Measurements from ENCODE around the gene JUN. TPM values are rescaled to one million over a fixed set of nuclear protein-coding genes. Genes with fewer than 3 reads are reported as not detected.

JUN gene
- total RNA-seq, 1 experiment from 2014 or later = 14.2 TPM

DNA sequence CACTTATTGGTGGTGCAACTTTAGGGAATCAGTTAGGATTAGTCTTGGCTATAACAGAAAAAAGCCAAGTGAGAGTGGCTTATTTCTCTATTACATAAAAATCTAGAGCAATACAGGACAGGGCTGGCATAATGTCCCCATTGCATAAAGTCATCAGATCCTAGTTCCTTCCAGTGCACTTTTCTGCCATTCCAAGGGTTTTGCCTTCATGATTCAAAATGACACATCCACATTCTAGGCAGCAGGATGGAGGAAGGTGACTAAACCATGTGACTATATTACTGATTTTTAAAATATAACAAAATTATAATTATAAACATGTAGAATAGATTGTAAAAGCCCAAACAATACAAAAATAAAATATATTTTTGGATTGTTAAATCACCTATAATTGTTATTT, 18.8 kb downstream of the JUN start:
- Mint-ChIP-seq H3K36me3 (ENCODE audit: insufficient read depth in 1 of 3, low read depth in 3 of 3) (no peaks in the 10 kb centered on the region), H3K9me3 (no peaks in the 10 kb centered on the region), H3K27me3 (ENCODE audit: low read depth) (peaks cover 2% of the 10 kb centered on the region; the same call in 1 of the 2 replicates), H3K4me1 (peaks cover 8 to 13% of the 10 kb centered on the region in 2 experiments), H3K4me3 (no peak overlapping the region), H3K27ac (no peak overlapping the region)
- Histone ChIP-seq H3K4me2 (ENCODE audit: insufficient read depth, insufficient read length, low read length) (no peak overlapping the region), H3K56ac (ENCODE audit: insufficient read length, low read depth, low read length) (no peak overlapping the region), H2BK5ac (ENCODE audit: insufficient read length, low read length) (no peak overlapping the region), H3K9me3 (ENCODE audit: control insufficient read depth, low read depth, low read length) (no peaks in the 10 kb centered on the region), H2BK120ac (ENCODE audit: low read depth, low read length, poor library complexity, severe bottlenecking) (no peak overlapping the region), H3K4ac (ENCODE audit: low read depth, low read length) (no peak overlapping the region), H4K8ac (replicated peaks; ENCODE audit: insufficient read length, low read depth, low read length) (no peak overlapping the region), H4K5ac (ENCODE audit: insufficient read length, low read depth, low read length) (no peak overlapping the region), H3K4me1 (ENCODE audit: insufficient read depth, low read length) (no peaks in the 10 kb centered on the region), H4K91ac (ENCODE audit: insufficient read length, low read depth, low read length) (no peak overlapping the region), H2AK5ac (ENCODE audit: insufficient read length, low read length) (no peak overlapping the region), H3K23me2 (ENCODE audit: insufficient read length, low read depth, low read length, poor library complexity, severe bottlenecking) (no peaks in the 10 kb centered on the region), H3K27ac (ENCODE audit: insufficient read length, low read depth, low read length) (no peak overlapping the region), H4K20me1 (ENCODE audit: control insufficient read depth, insufficient read depth, insufficient read length) (no peaks in the 10 kb centered on the region), H3K23ac (ENCODE audit: insufficient read length, low read depth, low read length) (no peak overlapping the region), H2BK12ac (ENCODE audit: insufficient read length, low read depth, low read length) (no peak overlapping the region), H3K9ac (ENCODE audit: extremely low read depth, insufficient read length, low read length) (no peak overlapping the region), H3K18ac (ENCODE audit: insufficient read length, low read depth, low read length) (no peak overlapping the region), H3K79me2 (ENCODE audit: insufficient read depth, low read length) (no peaks in the 10 kb centered on the region), H2BK15ac (ENCODE audit: low read depth, low read length) (no peak overlapping the region), H2AFZ (ENCODE audit: low read length) (no peak overlapping the region), H3K14ac (ENCODE audit: insufficient read depth, low read length) (no peak overlapping the region), H2BK20ac (ENCODE audit: low read depth, low read length, poor library complexity, severe bottlenecking) (no peak overlapping the region), H3K79me1 (ENCODE audit: insufficient read depth, low read depth, low read length, poor library complexity, severe bottlenecking) (no peaks in the 10 kb centered on the region), H3K27me3 (ENCODE audit: insufficient read depth, low read length) (no peaks in the 10 kb centered on the region), H3T11ph (ENCODE audit: low read length) (no peak overlapping the region)
- TF ChIP-seq, protein P1, sequence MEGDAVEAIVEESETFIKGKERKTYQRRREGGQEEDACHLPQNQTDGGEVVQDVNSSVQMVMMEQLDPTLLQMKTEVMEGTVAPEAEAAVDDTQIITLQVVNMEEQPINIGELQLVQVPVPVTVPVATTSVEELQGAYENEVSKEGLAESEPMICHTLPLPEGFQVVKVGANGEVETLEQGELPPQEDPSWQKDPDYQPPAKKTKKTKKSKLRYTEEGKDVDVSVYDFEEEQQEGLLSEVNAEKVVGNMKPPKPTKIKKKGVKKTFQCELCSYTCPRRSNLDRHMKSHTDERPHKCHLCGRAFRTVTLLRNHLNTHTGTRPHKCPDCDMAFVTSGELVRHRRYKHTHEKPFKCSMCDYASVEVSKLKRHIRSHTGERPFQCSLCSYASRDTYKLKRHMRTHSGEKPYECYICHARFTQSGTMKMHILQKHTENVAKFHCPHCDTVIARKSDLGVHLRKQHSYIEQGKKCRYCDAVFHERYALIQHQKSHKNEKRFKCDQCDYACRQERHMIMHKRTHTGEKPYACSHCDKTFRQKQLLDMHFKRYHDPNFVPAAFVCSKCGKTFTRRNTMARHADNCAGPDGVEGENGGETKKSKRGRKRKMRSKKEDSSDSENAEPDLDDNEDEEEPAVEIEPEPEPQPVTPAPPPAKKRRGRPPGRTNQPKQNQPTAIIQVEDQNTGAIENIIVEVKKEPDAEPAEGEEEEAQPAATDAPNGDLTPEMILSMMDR (conservative IDR thresholded peaks at IDR 0.05) = no peak
- DNase-seq = no peak

Data from H9 (cell line).